ENCODE data around the gene PHF14. TPM values are rescaled to one million over a fixed set of nuclear protein-coding genes. Genes with fewer than 3 reads are reported as not detected.
A peak's percentile ranks its signal among the peaks of the same experiment; 100 is the strongest.
"Not testable (repeated sequence)": the region's sequence is repeated elsewhere in the genome, so short reads cannot be mapped to it uniquely, and the experiment has no call there.

The PHF14 gene
- total RNA-seq, 1 donor from 2014 or later: 72.1 TPM

DNA sequence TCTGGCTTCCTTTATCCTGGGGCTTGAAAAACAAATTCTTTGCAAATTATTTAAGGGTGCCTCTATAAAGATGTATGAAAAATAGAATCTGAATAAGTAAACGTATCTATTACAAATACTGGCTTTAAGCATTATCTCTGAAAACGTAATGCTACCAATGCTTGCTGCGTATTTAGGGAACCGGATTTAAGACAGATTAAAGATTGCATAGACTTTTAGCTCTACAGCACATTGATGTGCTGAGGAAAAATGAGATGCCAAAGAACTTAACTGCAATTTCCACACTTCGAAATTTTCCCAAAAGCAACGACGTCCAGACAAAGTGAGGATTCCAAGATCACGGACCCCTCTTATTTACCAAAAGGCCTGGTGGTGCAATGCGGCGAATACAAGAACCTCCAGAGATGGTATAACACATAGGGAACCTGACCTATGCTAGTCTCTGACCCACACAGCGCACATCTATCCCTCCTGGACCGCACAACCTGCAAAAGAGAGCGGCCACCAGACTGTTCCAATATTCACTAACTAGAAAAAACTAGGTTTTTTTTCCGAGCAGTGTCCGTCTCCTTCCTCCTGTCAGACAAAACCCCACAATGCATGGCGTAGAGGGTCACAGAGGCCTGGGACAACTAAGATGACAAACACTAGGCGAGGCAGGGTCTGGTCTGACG, 34.3 kb upstream of the PHF14 start:
- H3K4me3 Mint-ChIP-seq: no peak overlapping the region
- H3K27me3 Mint-ChIP-seq (ENCODE audit: low read depth): no peaks in the 10 kb centered on the region
- peaks cover 26% of the 10 kb centered on the region for H3K4me1 Mint-ChIP-seq
- no peaks in the 10 kb centered on the region for H3K9me3 Mint-ChIP-seq
- peak in 1 of 2 experiments; percentile 39 for DNase-seq (ENCODE audit: low spot score in 2 of 2, unreplicated experiment in 2 of 2)
- H3K36me3 Mint-ChIP-seq: peaks cover 9% of the 10 kb centered on the region
- no peak overlapping the region for H3K27ac Mint-ChIP-seq
- TF ChIP-seq, protein P1, sequence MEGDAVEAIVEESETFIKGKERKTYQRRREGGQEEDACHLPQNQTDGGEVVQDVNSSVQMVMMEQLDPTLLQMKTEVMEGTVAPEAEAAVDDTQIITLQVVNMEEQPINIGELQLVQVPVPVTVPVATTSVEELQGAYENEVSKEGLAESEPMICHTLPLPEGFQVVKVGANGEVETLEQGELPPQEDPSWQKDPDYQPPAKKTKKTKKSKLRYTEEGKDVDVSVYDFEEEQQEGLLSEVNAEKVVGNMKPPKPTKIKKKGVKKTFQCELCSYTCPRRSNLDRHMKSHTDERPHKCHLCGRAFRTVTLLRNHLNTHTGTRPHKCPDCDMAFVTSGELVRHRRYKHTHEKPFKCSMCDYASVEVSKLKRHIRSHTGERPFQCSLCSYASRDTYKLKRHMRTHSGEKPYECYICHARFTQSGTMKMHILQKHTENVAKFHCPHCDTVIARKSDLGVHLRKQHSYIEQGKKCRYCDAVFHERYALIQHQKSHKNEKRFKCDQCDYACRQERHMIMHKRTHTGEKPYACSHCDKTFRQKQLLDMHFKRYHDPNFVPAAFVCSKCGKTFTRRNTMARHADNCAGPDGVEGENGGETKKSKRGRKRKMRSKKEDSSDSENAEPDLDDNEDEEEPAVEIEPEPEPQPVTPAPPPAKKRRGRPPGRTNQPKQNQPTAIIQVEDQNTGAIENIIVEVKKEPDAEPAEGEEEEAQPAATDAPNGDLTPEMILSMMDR (IDR thresholded peaks at IDR 0.05; ENCODE audit: unreplicated experiment): no peak

DNA sequence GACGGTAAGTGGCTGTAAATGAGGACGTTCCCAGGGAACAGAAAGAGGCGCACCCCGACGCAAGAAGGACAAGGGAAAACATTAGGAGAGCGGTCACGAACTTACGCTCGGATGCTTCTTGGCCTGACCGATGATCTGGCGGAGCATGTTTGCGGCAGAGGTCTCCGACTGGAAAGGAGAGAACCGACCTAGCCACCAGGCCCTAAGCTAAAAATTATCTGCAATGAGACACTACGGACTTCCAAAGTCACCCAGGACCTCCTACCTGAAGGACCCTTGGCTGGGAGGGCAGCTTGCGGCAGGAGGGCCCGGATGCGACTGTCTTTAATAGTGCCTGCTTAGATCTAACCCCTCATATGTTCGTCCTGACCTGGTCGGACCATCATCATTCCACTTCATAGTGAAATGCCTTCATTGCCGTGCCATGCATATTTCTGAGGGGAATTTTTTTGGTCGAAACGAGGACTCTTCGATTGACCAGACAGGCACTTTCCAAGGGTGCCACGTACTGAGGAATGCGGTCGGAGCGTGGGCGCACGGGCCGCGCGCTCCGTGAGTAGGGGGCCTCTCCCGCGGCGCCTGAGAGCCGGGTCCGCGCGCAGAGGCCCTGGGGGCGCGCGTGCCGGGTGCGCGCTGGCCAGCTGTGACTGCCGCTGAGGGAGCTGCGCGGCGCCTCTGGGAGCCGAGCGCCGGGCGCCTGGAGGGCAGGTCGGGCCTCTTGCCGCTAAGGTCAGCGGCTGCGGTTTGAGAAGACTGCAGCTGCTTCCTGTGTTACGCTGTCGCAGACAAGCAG, 33.6 kb upstream of the PHF14 start:
- Mint-ChIP-seq H3K27ac (no peak overlapping the region), H3K4me1 (peaks cover 20% of the 10 kb centered on the region), H3K4me3 (no peak overlapping the region), H3K9me3 (no peaks in the 10 kb centered on the region), H3K27me3 (ENCODE audit: low read depth) (no peaks in the 10 kb centered on the region), H3K36me3 (peaks cover 9% of the 10 kb centered on the region)
- TF ChIP-seq, protein P1 (IDR thresholded peaks at IDR 0.05; ENCODE audit: unreplicated experiment): no peak
- DNase-seq (ENCODE audit: low spot score in 2 of 2, unreplicated experiment in 2 of 2): peak; percentile 80 to 88

DNA sequence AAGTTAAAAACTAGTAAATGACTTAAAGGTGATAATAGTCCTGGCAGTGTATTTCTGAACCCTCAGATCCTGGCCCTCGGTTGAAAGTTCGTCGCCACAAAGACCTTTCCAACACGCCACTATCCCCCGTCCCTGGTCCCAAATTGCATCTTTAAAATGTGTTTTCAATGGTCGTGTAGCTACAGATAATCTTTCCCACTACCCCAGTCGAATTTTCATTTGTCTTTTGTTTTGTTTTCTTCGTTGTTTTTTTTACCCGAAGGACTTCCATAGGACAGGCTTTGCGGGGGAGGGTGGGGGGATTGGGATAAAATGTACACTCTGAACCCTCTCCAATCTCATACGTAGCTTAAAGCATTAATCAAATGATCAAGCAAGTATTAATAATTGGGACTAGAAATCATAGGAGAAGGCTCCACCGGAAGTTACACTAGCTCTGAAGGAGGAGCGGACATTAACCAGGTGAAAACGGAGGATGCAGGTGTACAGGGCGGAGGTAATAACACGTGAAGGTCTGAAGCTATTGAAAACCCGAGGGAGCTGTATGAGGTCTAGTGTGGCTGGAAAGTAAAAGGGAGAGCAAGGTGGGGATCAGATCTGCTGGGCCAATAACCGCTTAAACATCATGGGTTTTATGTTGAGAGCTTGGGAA, 32.8 kb upstream of the PHF14 start:
- no peaks in the 10 kb centered on the region for H3K9me3 Mint-ChIP-seq
- peaks cover 7% of the 10 kb centered on the region for H3K36me3 Mint-ChIP-seq
- TF ChIP-seq, protein P1 (IDR thresholded peaks at IDR 0.05; ENCODE audit: unreplicated experiment): no peak
- H3K27ac Mint-ChIP-seq: no peak overlapping the region
- peaks cover 12% of the 10 kb centered on the region for H3K4me1 Mint-ChIP-seq
- no peak for DNase-seq (ENCODE audit: low spot score in 2 of 2, unreplicated experiment in 2 of 2)
- H3K27me3 Mint-ChIP-seq (ENCODE audit: low read depth): no peaks in the 10 kb centered on the region
- H3K4me3 Mint-ChIP-seq: no peak overlapping the region

DNA sequence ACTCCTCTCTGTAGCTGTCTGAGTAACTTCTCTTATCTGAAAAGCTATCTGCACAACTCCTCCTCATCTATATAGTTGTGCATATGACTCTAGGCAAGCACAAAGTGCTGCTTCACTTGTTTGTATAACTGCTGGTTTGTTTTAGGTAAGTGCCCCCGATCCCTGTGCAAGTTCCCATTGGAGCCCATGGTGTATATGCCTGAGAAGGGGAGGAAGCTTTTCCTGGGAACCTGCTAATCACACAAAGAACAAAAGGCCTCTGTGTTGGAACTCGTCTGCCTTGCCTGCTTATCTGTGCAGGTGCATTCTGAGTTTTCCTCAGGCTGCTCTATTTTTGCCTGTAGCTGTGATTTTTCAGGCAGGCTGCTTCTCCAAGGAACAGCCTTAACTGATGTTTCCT, 23.2 kb upstream of the PHF14 start:
- Mint-ChIP-seq H3K36me3 (peaks cover 3% of the 10 kb centered on the region), H3K4me3 (no peak overlapping the region), H3K4me1 (no peaks in the 10 kb centered on the region), H3K9me3 (peaks cover 10% of the 10 kb centered on the region), H3K27me3 (ENCODE audit: low read depth) (no peaks in the 10 kb centered on the region), H3K27ac (no peak overlapping the region)
- TF ChIP-seq, protein P1 (IDR thresholded peaks at IDR 0.05; ENCODE audit: unreplicated experiment): no peak
- no peak for DNase-seq (ENCODE audit: low spot score in 2 of 2, unreplicated experiment in 2 of 2)

DNA sequence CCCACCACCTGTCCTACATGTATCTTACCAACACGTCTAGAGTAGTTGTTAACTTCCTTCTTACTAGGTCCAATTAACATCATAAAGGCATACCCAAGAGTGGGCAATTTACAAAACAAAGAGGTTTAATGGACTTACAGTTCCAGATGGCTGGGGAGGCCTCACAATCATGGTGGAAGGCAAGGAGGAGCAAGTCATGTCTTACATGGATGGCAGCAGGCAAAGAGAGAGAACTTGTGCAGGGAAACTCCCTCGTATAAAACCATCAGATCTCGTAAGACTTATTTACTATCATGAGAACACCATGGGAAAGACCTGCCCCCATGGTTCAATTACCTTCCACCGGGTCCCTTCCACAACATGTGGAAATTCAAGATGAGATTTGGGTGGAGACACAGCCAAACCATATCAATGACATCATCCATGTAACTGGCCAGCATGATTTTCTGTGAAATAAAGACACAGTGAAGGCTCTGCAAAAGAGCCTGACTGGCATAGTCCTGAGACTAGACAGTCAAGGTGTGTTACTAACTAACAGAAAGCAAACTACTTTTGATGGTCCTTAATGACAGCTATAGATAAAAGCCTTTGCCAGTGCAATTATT, 22.6 kb upstream of the PHF14 start:
- not testable (repeated sequence) for DNase-seq (ENCODE audit: low spot score in 2 of 2, unreplicated experiment in 2 of 2); H3K4me1 Mint-ChIP-seq; H3K27ac Mint-ChIP-seq; H3K36me3 Mint-ChIP-seq; H3K27me3 Mint-ChIP-seq (ENCODE audit: low read depth); H3K4me3 Mint-ChIP-seq
- peaks cover 10% of the 10 kb centered on the region for H3K9me3 Mint-ChIP-seq

All from mesothelial cell of epicardium (in vitro differentiated cells).